GM10266 (cell line): ENCODE data around the gene RTN4RL2.
A peak's percentile ranks its signal among the peaks of the same experiment; 100 is the strongest.

Experiments used
- DNase-seq: peaks from one replicate; pipeline ENCODE4 v3.0.0; 2012; ENCODE audit errors: extremely low spot score
- CTCF ChIP-seq: IDR thresholded peaks from 2 replicates; pipeline ENCODE4 v1.5.1; 2012; ENCODE audit warnings: mild to moderate bottlenecking, low read depth; ENCODE audit not compliant: control insufficient read depth, insufficient read depth; ENCODE audit errors: missing control alignments

Gene RTN4RL2

DNA sequence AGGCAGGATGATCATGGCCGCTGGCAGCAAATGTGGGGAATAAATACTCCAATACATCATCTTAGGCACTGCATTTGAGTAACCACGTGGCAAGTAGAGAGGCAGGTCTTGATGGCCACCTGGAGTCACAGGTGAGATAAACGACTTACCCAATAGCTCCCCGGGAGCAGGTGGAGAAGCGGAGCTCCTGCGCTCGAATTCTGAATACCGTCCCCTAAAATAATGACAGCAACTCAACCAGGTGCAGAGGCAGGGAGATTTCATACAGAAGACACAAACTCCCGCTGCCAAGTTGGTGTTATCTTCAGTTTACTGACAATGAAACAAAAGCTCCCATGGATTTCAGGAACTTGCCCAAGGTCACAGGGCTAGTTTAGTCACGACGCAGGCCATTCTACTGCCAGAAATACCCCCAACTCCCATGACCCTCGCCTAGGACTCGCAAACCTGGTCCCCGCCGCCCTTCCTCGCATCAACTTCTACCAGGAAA, 33.8 kb upstream of the RTN4RL2 start:
- no peak for TF ChIP-seq CTCF
- no peak for DNase-seq

DNA sequence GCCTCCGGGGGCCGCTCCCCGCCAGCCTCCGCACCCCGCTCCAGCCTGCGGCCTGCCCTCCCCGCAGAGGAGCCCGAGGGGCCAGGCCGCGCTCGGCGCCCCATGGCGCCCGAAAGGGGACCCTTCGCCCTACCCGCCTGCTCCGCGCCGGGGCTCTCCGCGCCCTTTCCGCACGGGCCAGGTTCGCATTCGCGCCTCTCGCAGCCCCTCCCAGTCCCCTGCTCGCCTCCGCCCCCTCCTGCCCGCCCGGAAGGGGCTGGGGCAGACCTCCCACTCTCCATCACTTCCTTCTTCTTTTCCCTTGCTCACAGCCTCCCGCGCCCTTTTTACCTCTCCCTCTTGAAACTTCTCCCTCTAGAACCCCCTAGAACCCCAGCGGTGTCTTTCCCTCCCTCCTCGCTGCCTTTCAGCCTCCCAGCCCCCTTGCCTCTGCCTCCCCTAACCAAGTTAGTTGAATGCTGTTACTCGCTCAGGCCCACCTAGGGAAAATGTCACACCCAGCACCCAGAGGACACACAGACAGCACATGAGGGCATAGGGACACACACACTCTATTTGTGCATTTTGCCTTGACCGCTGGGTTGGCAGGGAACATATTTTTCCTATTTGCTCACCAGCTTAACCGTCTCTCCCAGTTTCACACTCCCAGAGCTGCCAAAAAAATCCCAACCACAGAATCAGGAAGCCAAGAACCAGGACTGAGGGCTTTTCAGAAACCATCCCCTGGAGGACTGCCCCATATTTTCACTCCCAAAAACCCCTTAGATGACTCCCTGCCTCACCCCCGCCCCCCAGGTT, 33.2 kb upstream of the RTN4RL2 start, which contains the start of gene SLC43A3:
TSS of gene SLC43A3 (minus strand) at position 193 of the 798 bp plus-strand sequence. CDS start 949 bp downstream, outside the sequence.
- peak; percentile 81 for DNase-seq
- no peak for TF ChIP-seq CTCF

DNA sequence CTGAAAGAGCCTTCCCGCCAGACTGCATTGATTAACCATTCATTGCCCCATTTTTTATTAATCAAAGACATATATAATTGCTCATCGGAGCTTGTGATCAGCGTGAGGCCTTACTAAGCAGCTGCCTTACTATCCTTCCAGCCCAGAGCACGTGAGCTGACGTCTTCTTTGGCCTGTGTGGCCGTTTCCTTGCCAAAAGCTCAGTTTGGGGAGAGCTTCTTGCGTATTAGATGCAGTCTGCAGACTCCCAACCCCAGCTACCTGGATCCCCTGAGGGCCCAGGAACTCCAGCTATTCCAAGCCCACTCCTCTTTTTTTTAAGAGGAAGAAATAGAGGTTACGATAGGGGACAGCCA, 32.6 kb upstream of the RTN4RL2 start:
- TF ChIP-seq CTCF: no peak
- DNase-seq: no peak

GRCh38 chr11:57428643-57429042, 31.7 kb upstream of the RTN4RL2 start:
- no peak for DNase-seq
- TF ChIP-seq CTCF: no peak

DNA sequence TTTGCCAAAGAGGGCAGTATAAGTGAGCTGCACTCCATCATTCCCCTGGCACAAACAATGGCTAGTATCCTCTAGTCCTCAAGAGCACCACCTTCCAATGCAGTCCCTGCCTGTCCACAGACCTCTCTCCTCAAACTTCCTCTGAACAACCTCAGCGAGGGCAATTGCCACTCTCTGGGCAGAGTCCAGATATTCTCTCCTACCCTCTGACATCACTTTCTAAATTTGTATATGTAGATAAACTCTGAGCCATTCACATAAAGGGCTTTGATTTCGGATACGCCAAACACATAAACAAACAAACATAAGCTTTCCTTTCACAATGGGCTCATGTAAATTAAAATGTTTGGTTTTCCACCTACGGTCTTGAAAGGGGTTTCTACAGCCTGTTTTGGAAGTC, 30.4 kb upstream of the RTN4RL2 start:
- TF ChIP-seq CTCF: no peak
- DNase-seq: no peak

- DNase-seq: no peak
- TF ChIP-seq CTCF: no peak
These were observed 29.4 kb upstream of the RTN4RL2 start for GRCh38 chr11:57430952-57431351.

DNA sequence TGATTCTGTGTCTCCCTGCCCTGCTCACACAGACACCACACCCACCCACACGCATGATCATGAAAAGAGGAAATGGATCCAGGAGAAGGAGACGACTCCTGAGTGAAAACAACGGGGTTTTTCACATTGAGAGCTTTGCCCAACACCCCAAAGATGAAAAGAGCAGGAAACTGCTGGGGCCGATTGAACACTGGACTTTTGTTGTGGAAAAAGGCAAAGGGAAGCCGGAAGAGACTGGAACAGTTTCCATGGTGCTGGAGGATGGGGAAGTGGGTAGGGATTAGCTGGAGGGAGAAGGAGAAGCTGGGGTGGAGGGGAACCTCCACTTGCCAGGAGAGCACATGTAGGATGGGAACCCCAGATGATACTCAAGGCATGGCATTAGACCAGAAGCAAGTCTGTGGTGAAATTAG, 28.2 kb upstream of the RTN4RL2 start:
- no peak for TF ChIP-seq CTCF
- no peak for DNase-seq
